GM12801 (cell line): ENCODE results near the gene GRB14.

ENCODE experiments used
- TF ChIP-seq, protein P1 (sequence below): IDR thresholded peaks from one replicate; pipeline ENCODE4 v1.5.1; 2011; ENCODE audit warnings: control low read depth; ENCODE audit not compliant: insufficient read length; ENCODE audit errors: extremely low read depth

GRB14 gene

DNA sequence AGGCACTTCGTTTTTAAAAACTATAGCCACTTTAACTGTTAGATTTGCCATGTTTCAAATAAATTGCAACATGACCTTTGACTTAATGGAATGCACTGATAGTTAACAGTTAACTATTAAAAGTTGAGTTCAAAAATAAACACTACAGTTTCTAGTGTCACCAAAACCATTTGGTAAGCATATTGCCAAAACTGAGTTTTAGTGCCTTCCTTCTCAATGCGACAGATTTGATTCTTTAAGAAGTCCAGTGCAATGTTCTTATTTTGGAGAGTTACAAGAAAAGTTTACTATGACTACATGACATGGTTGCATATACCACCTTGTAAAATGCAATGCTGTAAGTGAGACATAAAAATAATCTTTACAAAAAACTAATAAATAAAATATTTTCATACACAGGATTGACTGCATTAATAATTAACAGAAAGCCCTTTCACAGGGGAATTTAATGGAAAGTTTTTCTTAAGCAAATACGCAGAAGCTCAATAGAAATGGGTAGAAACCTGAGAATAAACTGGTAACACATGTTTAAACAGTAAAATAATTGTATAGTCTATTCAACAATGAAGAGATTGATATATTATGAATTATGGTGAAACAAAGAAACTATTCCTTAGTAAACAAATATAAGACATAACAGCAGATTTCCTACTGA lies 53.8 kb downstream of the GRB14 start:
- TF ChIP-seq, protein P1, sequence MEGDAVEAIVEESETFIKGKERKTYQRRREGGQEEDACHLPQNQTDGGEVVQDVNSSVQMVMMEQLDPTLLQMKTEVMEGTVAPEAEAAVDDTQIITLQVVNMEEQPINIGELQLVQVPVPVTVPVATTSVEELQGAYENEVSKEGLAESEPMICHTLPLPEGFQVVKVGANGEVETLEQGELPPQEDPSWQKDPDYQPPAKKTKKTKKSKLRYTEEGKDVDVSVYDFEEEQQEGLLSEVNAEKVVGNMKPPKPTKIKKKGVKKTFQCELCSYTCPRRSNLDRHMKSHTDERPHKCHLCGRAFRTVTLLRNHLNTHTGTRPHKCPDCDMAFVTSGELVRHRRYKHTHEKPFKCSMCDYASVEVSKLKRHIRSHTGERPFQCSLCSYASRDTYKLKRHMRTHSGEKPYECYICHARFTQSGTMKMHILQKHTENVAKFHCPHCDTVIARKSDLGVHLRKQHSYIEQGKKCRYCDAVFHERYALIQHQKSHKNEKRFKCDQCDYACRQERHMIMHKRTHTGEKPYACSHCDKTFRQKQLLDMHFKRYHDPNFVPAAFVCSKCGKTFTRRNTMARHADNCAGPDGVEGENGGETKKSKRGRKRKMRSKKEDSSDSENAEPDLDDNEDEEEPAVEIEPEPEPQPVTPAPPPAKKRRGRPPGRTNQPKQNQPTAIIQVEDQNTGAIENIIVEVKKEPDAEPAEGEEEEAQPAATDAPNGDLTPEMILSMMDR: no peak

DNA sequence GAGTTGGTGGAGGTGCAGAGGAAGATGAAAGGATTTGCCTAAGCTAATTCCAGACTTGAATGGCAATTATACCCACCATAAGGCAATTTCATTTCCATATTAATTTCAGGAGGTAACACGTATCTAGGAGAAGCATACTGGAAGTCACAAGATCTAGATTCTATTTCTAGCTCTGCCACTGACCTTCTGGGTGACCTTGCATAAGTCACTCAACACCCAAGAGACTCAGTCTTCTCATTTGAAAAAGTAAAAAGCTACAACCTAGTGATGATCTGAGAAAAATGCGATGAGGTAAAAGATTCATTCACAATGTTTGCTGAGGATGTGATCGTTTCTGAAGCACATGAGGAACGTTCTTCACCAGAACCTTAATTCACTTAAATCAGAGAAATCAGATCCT lies 55.9 kb downstream of the GRB14 start:
- TF ChIP-seq, protein P1: no peak

DNA sequence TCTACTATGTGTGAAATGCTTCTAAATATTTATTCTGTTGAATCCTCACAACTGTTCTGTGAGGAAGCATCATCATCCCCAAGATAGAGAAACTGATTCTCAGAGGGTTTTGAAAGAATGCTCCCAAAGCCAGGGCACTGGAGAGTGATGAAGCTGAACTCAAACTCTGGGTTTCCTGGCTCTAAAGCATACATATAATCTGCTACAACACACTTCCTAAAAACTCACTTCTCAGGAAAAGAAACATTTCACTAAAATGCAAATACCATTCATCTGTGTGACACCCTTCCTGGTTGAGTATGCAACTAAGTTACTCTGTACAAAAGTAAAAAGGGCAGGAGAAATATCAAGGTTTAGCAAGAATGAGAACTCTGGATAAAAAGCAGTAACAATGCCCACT lies 58.6 kb downstream of the GRB14 start:
- TF ChIP-seq, protein P1: no peak

DNA sequence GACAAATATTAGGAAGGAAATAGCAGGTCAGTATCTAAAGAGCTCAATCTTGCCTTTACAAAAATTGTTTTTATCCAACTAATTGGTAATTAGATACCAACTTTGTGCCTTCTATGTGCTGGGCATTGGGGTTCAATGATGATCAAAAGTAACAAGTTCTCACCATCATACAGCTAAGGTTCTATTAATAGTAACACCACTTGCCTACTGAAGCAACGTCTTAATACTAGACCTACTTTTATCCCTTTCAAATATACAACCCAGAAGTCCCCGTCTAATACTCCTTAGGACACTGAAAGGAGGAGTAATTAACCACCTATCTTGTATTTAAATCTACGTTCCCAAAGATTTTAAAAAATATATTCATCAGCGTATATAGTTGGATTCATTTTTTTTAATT lies 59.3 kb downstream of the GRB14 start:
- TF ChIP-seq, protein P1: no peak

GRCh38 chr2:164561416-164561815 lies 59.9 kb downstream of the GRB14 start:
- TF ChIP-seq, protein P1: no peak

GRCh38 chr2:164560902-164561301 lies 60.4 kb downstream of the GRB14 start:
- TF ChIP-seq, protein P1: no peak

DNA sequence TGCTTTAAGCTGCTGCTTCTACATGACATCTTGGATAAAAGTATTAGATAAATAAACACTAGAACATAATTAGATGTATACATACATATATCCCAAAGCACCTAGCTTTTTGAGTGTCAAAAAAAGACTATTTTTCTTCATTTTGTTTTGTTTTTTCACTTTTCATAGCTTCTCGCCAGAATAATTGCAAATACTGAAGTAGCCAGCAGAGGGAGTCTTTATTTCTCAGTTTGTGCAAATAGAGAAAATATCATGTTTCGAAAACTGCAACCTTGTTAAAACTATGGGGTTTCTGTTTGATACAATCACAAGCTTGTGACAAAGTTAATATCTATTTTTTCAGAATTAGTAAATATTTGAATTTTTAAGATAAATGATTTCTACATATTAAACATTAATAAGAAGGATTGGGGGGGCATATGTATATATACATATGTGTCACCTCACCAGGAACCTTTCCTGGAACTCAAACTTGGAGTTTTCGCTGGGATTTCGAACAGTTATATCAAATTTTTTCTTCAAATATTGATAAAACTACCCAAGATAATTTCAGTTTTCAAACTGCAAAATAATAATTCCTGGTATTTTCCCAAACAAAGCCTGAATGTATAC lies 61.0 kb downstream of the GRB14 start:
- TF ChIP-seq, protein P1: no peak
